ENCODE measurements around the gene PCDHGA11. TPM values are rescaled to one million over a fixed set of nuclear protein-coding genes. Genes with fewer than 3 reads are reported as not detected.

PCDHGA11 gene
- total RNA-seq, 3 donors from 2014 or later (not counting 1 experiment from before 2014, with no cell fraction given): 0.40 to 1.2 (median 0.83) TPM

- H3K36me3 Mint-ChIP-seq: no peaks in the 10 kb centered on the region
- no peak for ATAC-seq
- peaks cover 16 to 17% of the 10 kb centered on the region in 2 donors for H3K27me3 Mint-ChIP-seq (ENCODE audit: low read depth in 2 of 2)
- no peaks in the 10 kb centered on the region for H3K9me3 ChIP-seq (ENCODE audit: control insufficient read depth, insufficient read depth, low read length)
- no peaks in the 10 kb centered on the region for H3K4me1 ChIP-seq (ENCODE audit: control insufficient read depth, insufficient read depth, low read length)
- no peaks in the 10 kb centered on the region for H3K36me3 ChIP-seq (ENCODE audit: control insufficient read depth, insufficient read depth, low read length)
- intact Hi-C loops (cut with micrococcal nuclease): no loop called here
- H3K9me3 Mint-ChIP-seq: peaks cover 0 to 2% of the 10 kb centered on the region in 2 donors
- no peak overlapping the region for H3K4me3 ChIP-seq (ENCODE audit: low read length)
- TF ChIP-seq CTCF (IDR thresholded peaks at IDR 0.05): no peak
- no peak for DNase-seq
- no peak overlapping the region for H3K4me3 Mint-ChIP-seq
- H3K4me1 Mint-ChIP-seq: no peaks in the 10 kb centered on the region
- H3K27ac ChIP-seq (ENCODE audit: low read length): no peak overlapping the region
- no peak overlapping the region for H3K27ac Mint-ChIP-seq
- H3K27me3 ChIP-seq (ENCODE audit: control insufficient read depth, insufficient read depth, low read length): peaks cover 5% of the 10 kb centered on the region
- 63% methylated on average over 50 of the region's 50 CpGs for WGBS (ENCODE audit: insufficient coverage)
Measured at GRCh38 chr5:141441571-141442170, 20.8 kb downstream of the PCDHGA11 start.

GRCh38 chr5:141465351-141465750, 44.5 kb downstream of the PCDHGA11 start:
- no peak for TF ChIP-seq CTCF (IDR thresholded peaks at IDR 0.05)
- no peak overlapping the region for H3K27ac Mint-ChIP-seq
- DNase-seq: no peak

More at GRCh38 chr5:141465351-141465750, 44.5 kb downstream of the PCDHGA11 start:
- H3K27ac ChIP-seq (ENCODE audit: low read length): no peak overlapping the region
- 97% methylated on average over 3 of the region's 3 CpGs for WGBS (ENCODE audit: insufficient coverage)
- H3K4me1 ChIP-seq (ENCODE audit: control insufficient read depth, insufficient read depth, low read length): no peaks in the 10 kb centered on the region
- no peaks in the 10 kb centered on the region for H3K9me3 Mint-ChIP-seq
- intact Hi-C loops (cut with micrococcal nuclease): no loop called here
- H3K9me3 ChIP-seq (ENCODE audit: control insufficient read depth, insufficient read depth, low read length): no peaks in the 10 kb centered on the region
- no peak overlapping the region for H3K4me3 Mint-ChIP-seq
- H3K27me3 ChIP-seq (ENCODE audit: control insufficient read depth, insufficient read depth, low read length): no peaks in the 10 kb centered on the region
- H3K4me1 Mint-ChIP-seq: no peaks in the 10 kb centered on the region
- ATAC-seq: no peak
- H3K27me3 Mint-ChIP-seq (ENCODE audit: low read depth in 2 of 2): peaks cover 0 to 9% of the 10 kb centered on the region in 2 donors
- no peaks in the 10 kb centered on the region for H3K36me3 ChIP-seq (ENCODE audit: control insufficient read depth, insufficient read depth, low read length)
- H3K4me3 ChIP-seq (ENCODE audit: low read length): no peak overlapping the region
- no peaks in the 10 kb centered on the region for H3K36me3 Mint-ChIP-seq

Other genes with a start within 250 kb of the PCDHGA11 start
- not detected for gene PCDHB7, start 248.4 kb upstream of the PCDHGA11 start, total RNA-seq
- gene PCDHB8, start 243.3 kb upstream of the PCDHGA11 start, total RNA-seq: not detected
- not detected for gene PCDHB16, start 238.7 kb upstream of the PCDHGA11 start, total RNA-seq
- gene PCDHB9, start 233.9 kb upstream of the PCDHGA11 start, total RNA-seq: under 1 TPM in 1 of 3 donors, not detected in 2; 0.15 TPM
- under 1 TPM in 1 of 3 donors, not detected in 2; 0.15 TPM for gene PCDHB10, start 228.7 kb upstream of the PCDHGA11 start, total RNA-seq
- gene PCDHB11, start 221.4 kb upstream of the PCDHGA11 start, total RNA-seq: not detected
- not detected for gene PCDHB12, start 212.3 kb upstream of the PCDHGA11 start, total RNA-seq
- not detected for gene PCDHB13, start 207.1 kb upstream of the PCDHGA11 start, total RNA-seq
- gene PCDHB14, start 197.7 kb upstream of the PCDHGA11 start, total RNA-seq: not detected
- not detected for gene PCDHB15, start 175.7 kb upstream of the PCDHGA11 start, total RNA-seq
- gene SLC25A2, start 117.0 kb upstream of the PCDHGA11 start, total RNA-seq: under 1 TPM in 1 of 3 donors, not detected in 2; 0.73 TPM
- gene TAF7, start 100.3 kb upstream of the PCDHGA11 start, total RNA-seq: 10 to 100 TPM; 77.3 to 96.1 (median 89.4) TPM
- not detected for gene PCDHGA1, start 90.5 kb upstream of the PCDHGA11 start, total RNA-seq
- not detected for gene PCDHGA2, start 82.3 kb upstream of the PCDHGA11 start, total RNA-seq
- not detected for gene PCDHGA3, start 77.2 kb upstream of the PCDHGA11 start, total RNA-seq
- gene PCDHGB1, start 71.0 kb upstream of the PCDHGA11 start, total RNA-seq: under 1 TPM in 1 of 3 donors, not detected in 2; 0.10 TPM
- gene PCDHGA4, start 66.0 kb upstream of the PCDHGA11 start, total RNA-seq: under 1 TPM in 2 of 3 donors, not detected in 1; 0.24 to 0.30 TPM
- 1 to 10 TPM in 1 of 3 donors, under 1 TPM in 2; 0.36 to 1.5 (median 0.49) TPM for gene PCDHGB2, start 61.1 kb upstream of the PCDHGA11 start, total RNA-seq
- gene PCDHGA5, start 56.9 kb upstream of the PCDHGA11 start, total RNA-seq: under 1 TPM; 0.12 to 0.30 (median 0.20) TPM
- under 1 TPM in 2 of 3 donors, not detected in 1; 0.52 to 0.68 TPM for gene PCDHGB3, start 50.8 kb upstream of the PCDHGA11 start, total RNA-seq
- under 1 TPM; 0.20 to 0.75 (median 0.21) TPM for gene PCDHGA6, start 47.2 kb upstream of the PCDHGA11 start, total RNA-seq
- under 1 TPM in 2 of 3 donors, not detected in 1; 0.26 to 0.68 TPM for gene PCDHGA7, start 38.3 kb upstream of the PCDHGA11 start, total RNA-seq
- under 1 TPM in 2 of 3 donors, not detected in 1; 0.31 to 0.40 TPM for gene PCDHGB4, start 33.4 kb upstream of the PCDHGA11 start, total RNA-seq
- under 1 TPM; 0.07 to 0.28 (median 0.09) TPM for gene PCDHGA8, start 28.4 kb upstream of the PCDHGA11 start, total RNA-seq
- gene PCDHGB5, start 23.1 kb upstream of the PCDHGA11 start, total RNA-seq: 1 to 10 TPM; 1.3 to 4.2 (median 3.1) TPM
- gene PCDHGA9, start 18.3 kb upstream of the PCDHGA11 start, total RNA-seq: 1 to 10 TPM in 2 of 3 donors, under 1 TPM in 1; 0.61 to 1.7 (median 1.0) TPM
- gene PCDHGB6, start 13.0 kb upstream of the PCDHGA11 start, total RNA-seq: 1 to 10 TPM; 2.1 to 5.9 (median 2.9) TPM
- 1 to 10 TPM in 2 of 3 donors, under 1 TPM in 1; 0.61 to 2.6 (median 2.1) TPM for gene PCDHGA10, start 8.1 kb upstream of the PCDHGA11 start, total RNA-seq
- 1 to 10 TPM in 2 of 3 donors, under 1 TPM in 1; 0.68 to 1.6 (median 1.2) TPM for gene PCDHGB7, start 3.4 kb upstream of the PCDHGA11 start, total RNA-seq
- 1 to 10 TPM in 1 of 3 donors, under 1 TPM in 2; 0.35 to 1.1 (median 0.75) TPM for gene PCDHGA12, start 9.5 kb downstream of the PCDHGA11 start, total RNA-seq
- 1 to 10 TPM in 1 of 3 donors, under 1 TPM in 2; 0.68 to 1.5 (median 0.75) TPM for gene PCDHGC3, start 54.9 kb downstream of the PCDHGA11 start, total RNA-seq
- gene PCDHGC4, start 64.0 kb downstream of the PCDHGA11 start, total RNA-seq: under 1 TPM; 0.31 to 0.84 (median 0.45) TPM
- gene PCDHGC5, start 68.0 kb downstream of the PCDHGA11 start, total RNA-seq: under 1 TPM; 0.31 to 0.97 (median 0.50) TPM
- gene DIAPH1, start 197.9 kb downstream of the PCDHGA11 start, total RNA-seq: 100 to 1,000 TPM; 410 to 456 (median 419) TPM
- 10 to 100 TPM; 66.0 to 85.7 (median 74.7) TPM for gene HDAC3, start 215.8 kb downstream of the PCDHGA11 start, total RNA-seq
- 1 to 10 TPM; 5.7 to 6.6 (median 6.1) TPM for gene RELL2, start 215.9 kb downstream of the PCDHGA11 start, total RNA-seq
- gene FCHSD1, start 230.4 kb downstream of the PCDHGA11 start, total RNA-seq: 100 to 1,000 TPM; 134 to 155 (median 147) TPM

Measured in natural killer cell (primary cell).